K562 (cell line): ENCODE measurements around the gene FN3K. TPM values are rescaled to one million over a fixed set of nuclear protein-coding genes. Genes with fewer than 3 reads are reported as not detected.

Experiments used
- ARID2 ChIP-seq: fragments of 450-650 bp; IDR thresholded peaks from 2 replicates; pipeline ENCODE4 v1.6.1; 2017; ENCODE audit warnings: antibody characterized with exemption, mild to moderate bottlenecking
- ETV1 ChIP-seq: fragments of 450-650 bp; conservative IDR thresholded peaks from 2 replicates; pipeline ENCODE4 v1.6.1; 2016; ENCODE audit warnings: missing genetic modification characterization, control low read depth, low read depth, missing compliant biosample characterization
- FOXA1 ChIP-seq: fragments of 450-650 bp; IDR thresholded peaks from 2 replicates; pipeline ENCODE4 v1.6.1; 2016; ENCODE audit warnings: mild to moderate bottlenecking, borderline replicate concordance
- HMBOX1 ChIP-seq: sonication (generic); IDR thresholded peaks from 2 replicates; pipeline ENCODE4 v1.6.1; 2016
- JUN ChIP-seq, 2 experiments: sonication (generic) in 1 of 2; formaldehyde crosslinking in 1 of 2; IDR thresholded peaks; 2 replicates each; pipeline versions ENCODE4 v1.6.1 to v1.8.0; 2012 to 2022; ENCODE audit warnings: borderline replicate concordance in 2 of 2, mild to moderate bottlenecking in 2 of 2, improper control_type of control experiment in 1 of 2, low read depth in 1 of 2, low read length in 1 of 2, missing genetic modification reagents in 1 of 2
- MLX ChIP-seq, 2 experiments: fragments of 450-650 bp in 1 of 2; sonication (generic) in 1 of 2; formaldehyde crosslinking; conservative IDR thresholded peaks; 2 replicates each; pipeline versions ENCODE4 v1.4.0 to v1.8.1; 2020 to 2022; ENCODE audit warnings: mild to moderate bottlenecking in 1 of 2, missing genetic modification reagents in 1 of 2
- MYNN ChIP-seq, 2 experiments: sonication (generic); formaldehyde crosslinking in 1 of 2; IDR thresholded peaks; 2 replicates each; pipeline versions ENCODE4 v1.5.0 to v1.6.1; 2016 to 2020; ENCODE audit warnings: antibody characterized with exemption in 1 of 2, missing genetic modification reagents in 1 of 2
- PRDM10 ChIP-seq: fragments of 450-650 bp; IDR thresholded peaks from 2 replicates; pipeline ENCODE4 v1.6.1; 2018; ENCODE audit not compliant: partially characterized antibody
- SIX5 ChIP-seq, 2 experiments: IDR thresholded peaks; 2 replicates each; pipeline ENCODE4 v1.6.1; 2011; ENCODE audit warnings: low read length in 2 of 2, borderline replicate concordance in 1 of 2, low read depth in 1 of 2, mild to moderate bottlenecking in 1 of 2, moderate library complexity in 1 of 2; ENCODE audit not compliant: insufficient read depth in 1 of 2
- SMC3 ChIP-seq: conservative IDR thresholded peaks from 2 replicates; pipeline ENCODE4 v1.6.1; 2011; ENCODE audit warnings: low read depth, low read length, improper control_type of control experiment; ENCODE audit not compliant: insufficient read depth
- TRIM24 ChIP-seq, 2 experiments: fragments of 450-650 bp; IDR thresholded peaks; 2 replicates each; pipeline ENCODE4 v1.6.1; 2016
- ZBTB11 ChIP-seq, 3 experiments: fragments of 200-800 bp in 1 of 3; fragments of 250-450 bp in 1 of 3; fragments of 450-650 bp in 1 of 3; sonication (Bioruptor Pico) in 1 of 3; sonication (Bioruptor generic) in 1 of 3; formaldehyde crosslinking in 1 of 3; IDR thresholded peaks; 2 replicates each; pipeline versions ENCODE4 v1.6.1 to v1.8.0; 2016 to 2022; ENCODE audit warnings: mild to moderate bottlenecking in 2 of 3, missing genetic modification characterization in 2 of 3, missing compliant biosample characterization in 1 of 3, moderate library complexity in 1 of 3
- ZEB2 ChIP-seq: fragments of 450-650 bp; IDR thresholded peaks from 2 replicates; pipeline ENCODE4 v1.6.1; 2016
- ZFP30 ChIP-seq: fragments of 250-450 bp; sonication (Bioruptor Pico); IDR thresholded peaks from 2 replicates; pipeline ENCODE4 v1.8.0; 2022; ENCODE audit warnings: moderate library complexity, mild to moderate bottlenecking, inconsistent platforms, borderline replicate concordance
- ZNF583 ChIP-seq: fragments of 250-450 bp; sonication (Bioruptor Pico); IDR thresholded peaks from 2 replicates; pipeline ENCODE4 v1.4.0; 2020
- polyA plus RNA-seq, 8 experiments: library from polyadenylated mRNA; depleted of rRNA in 4 of 8; stranded (reverse) in 5 of 8; unstranded in 3 of 8; fragments of >200 nt; fragmentation: Nextera tagmentation in 2 of 8; fragmentation: Illumina TruSeq in 1 of 8; extraction: Ambion mirVana in 2 of 8; extraction: Trizol in 1 of 8; gene quantifications; 2 replicates each; pipeline versions ENCODE4 v1.2.1 to v1.2.3, GENCODE V29; 2011 to 2014; ENCODE audit warnings: inconsistent platforms in 1 of 8, missing spikeins in 1 of 8
- total RNA-seq, 7 experiments: library from RNA; depleted of rRNA in 6 of 7; stranded (reverse); fragments of >200 nt in 6 of 7; fragmentation: Illumina TruSeq in 2 of 7; extraction: Trizol in 2 of 7; gene quantifications; 2 replicates each; pipeline versions ENCODE4 v1.2.1 to v1.2.3, GENCODE V29; 2011 to 2021; ENCODE audit warnings: low replicate concordance in 1 of 7

Gene FN3K
- total and polyA plus RNA-seq, 9 of the 15 experiments (the other 6 are each of a cell fraction or from before 2014, with no cell fraction given) = 0.08 to 22.7 (median 3.8) TPM

- TF ChIP-seq HMBOX1 (no peak), ZFP30 (no peak), SMC3 (peak; percentile 44), ARID2 (peak; percentile 73), ZEB2 (no peak), SIX5 (IDR thresholded peaks at IDR 0.05; ENCODE audit: borderline replicate concordance in 1 of 2, insufficient read depth in 1 of 2, low read depth in 1 of 2, low read length in 2 of 2) (no peak), ZNF583 (no peak), MYNN (IDR thresholded peaks at IDR 0.05) (no peak), MYNN (CRISPR knock-in tag; IDR thresholded peaks at IDR 0.05) (no peak), PRDM10 (no peak), ZBTB11 (CRISPR knock-in tag; IDR thresholded peaks at IDR 0.05) (no peak), FOXA1 (no peak), MLX (CRISPR knock-in tag; conservative IDR thresholded peaks at IDR 0.05) (no peak), ETV1 (no peak), TRIM24 (IDR thresholded peaks at IDR 0.05) (no peak), JUN (IDR thresholded peaks at IDR 0.05; ENCODE audit: borderline replicate concordance, low read depth, low read length) (no peak), JUN (CRISPR knock-in tag; IDR thresholded peaks at IDR 0.05; ENCODE audit: borderline replicate concordance) (no peak)
- TF ChIP-seq, all 486 proteins: peak for 7
These were observed 31.8 kb downstream of the FN3K start (continued) for GRCh38 chr17:82767041-82767754.
